IPS-20b (cell line): Measurements from ENCODE around the gene TCF12.

ENCODE experiments used
- H3K27ac ChIP-seq: one replicate; pipeline ENCODE4 v1.5.1; 2013; ENCODE audit warnings: low read length
- H3K27me3 ChIP-seq: 2 replicates; pipeline ENCODE4 v1.6.1; 2013; ENCODE audit warnings: mild to moderate bottlenecking, low read length, inconsistent platforms; ENCODE audit not compliant: insufficient read depth
- H3K36me3 ChIP-seq: 2 replicates; pipeline ENCODE4 v1.6.1; 2013; ENCODE audit warnings: low read depth, mild to moderate bottlenecking, inconsistent platforms, low read length, moderate library complexity; ENCODE audit not compliant: insufficient read depth
- H3K4me1 ChIP-seq: 2 replicates; pipeline ENCODE4 v1.6.1; 2013; ENCODE audit warnings: mild to moderate bottlenecking, control low read depth, inconsistent platforms, low read length, moderate library complexity; ENCODE audit not compliant: insufficient read depth
- H3K4me3 ChIP-seq: 2 replicates; pipeline ENCODE4 v1.5.1; 2013; ENCODE audit warnings: mild to moderate bottlenecking, low read length, inconsistent platforms
- H3K9ac ChIP-seq: 2 replicates; pipeline ENCODE4 v1.6.1; 2013; ENCODE audit warnings: low read depth, mild to moderate bottlenecking, inconsistent platforms, low read length, moderate library complexity
- H3K9me3 ChIP-seq: 2 replicates; pipeline ENCODE4 v1.6.1; 2013; ENCODE audit warnings: mild to moderate bottlenecking, low read depth, low read length, inconsistent platforms; ENCODE audit not compliant: insufficient read depth

Gene TCF12

DNA sequence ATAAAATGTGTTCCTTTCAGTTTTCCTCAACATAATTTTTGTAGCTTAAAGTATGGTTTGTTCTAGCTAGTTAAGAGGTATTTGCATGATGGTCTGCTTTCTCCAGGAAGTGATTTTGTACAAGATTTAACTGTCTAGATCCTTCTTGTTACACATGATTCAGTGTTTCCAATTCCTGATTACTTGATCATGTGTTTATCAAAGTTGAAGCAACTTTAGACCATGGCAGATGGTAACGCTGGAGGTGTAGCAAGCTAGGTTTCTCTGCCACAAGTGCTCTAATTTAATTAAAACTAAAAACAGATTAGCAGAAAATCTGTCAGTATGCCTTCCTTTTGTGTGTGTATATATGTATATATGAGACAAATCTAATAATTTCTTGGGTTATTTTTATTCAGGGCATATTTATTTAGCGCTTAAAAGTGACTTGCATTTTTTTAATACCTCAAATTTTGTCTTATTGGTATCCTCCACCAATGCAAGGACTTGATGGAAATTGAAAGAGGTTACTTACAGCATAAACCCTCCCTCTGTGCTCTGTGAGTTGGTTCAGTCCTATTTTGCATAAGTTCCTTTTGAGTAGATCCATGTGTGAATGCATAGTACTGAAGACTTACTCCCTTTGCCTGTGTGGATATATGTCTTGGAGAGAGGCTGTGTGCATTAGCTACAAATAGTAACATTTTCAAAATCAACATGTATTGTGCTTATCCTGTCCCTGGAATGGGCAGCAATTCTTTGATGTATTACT is 300.6 kb downstream of the TCF12 start:
- Histone ChIP-seq H3K4me3 (peak overlapping the region; percentile 64), H3K36me3 (no peaks in the 10 kb centered on the region), H3K9ac (peak overlapping the region; percentile 50; the same call in 1 of the 2 replicates), H3K27me3 (no peaks in the 10 kb centered on the region), H3K4me1 (peaks cover 39% of the 10 kb centered on the region), H3K27ac (peak overlapping the region; percentile 57), H3K9me3 (no peaks in the 10 kb centered on the region)

DNA sequence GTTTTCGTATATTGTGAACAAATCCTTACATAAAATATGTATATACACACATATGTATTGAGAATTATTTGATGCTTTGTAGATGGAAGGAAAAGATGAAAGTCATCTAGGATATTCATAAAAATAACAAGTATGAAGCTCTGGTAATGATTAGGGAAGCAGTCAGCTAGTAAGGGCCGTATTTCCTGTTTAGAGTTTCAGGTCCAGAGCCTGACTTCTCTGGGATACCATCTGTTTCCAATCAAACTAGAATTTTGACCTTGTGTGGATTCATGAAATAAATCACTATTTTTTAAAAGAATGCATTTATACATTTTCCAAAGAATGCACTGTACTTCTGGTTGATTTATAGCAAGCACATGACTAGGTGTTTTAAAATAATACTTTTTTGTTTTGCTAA is 301.8 kb downstream of the TCF12 start:
- H3K9ac ChIP-seq: peak overlapping the region; percentile 56; the same call in 1 of the 2 replicates
- no peaks in the 10 kb centered on the region for H3K9me3 ChIP-seq
- H3K4me3 ChIP-seq: peak overlapping the region; percentile 54
- no peak overlapping the region for H3K27ac ChIP-seq
- H3K36me3 ChIP-seq: no peaks in the 10 kb centered on the region
- peaks cover 33% of the 10 kb centered on the region for H3K4me1 ChIP-seq
- no peaks in the 10 kb centered on the region for H3K27me3 ChIP-seq

DNA sequence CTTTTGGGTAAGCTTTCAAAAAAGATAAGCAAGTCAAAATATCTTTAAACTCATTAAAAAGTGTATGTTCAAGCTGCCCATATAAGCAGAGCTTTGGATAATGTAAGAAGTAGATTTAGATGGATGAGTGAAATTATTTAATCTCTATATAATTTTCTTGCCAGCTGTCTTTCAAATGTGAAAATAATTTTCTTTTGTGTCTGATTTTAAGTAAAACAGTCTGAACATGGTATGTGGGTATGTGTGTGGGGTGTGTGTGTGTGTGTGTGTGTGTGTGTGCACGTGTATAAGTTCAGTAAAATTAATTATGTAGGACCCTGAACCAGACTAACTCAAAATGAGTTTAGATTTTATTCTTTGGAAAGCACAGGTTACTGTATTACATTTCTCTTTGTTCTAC is 302.7 kb downstream of the TCF12 start:
- Histone ChIP-seq H3K36me3 (no peaks in the 10 kb centered on the region), H3K9ac (peak overlapping the region; percentile 56; the same call in 1 of the 2 replicates), H3K27ac (peak overlapping the region; percentile 55), H3K4me3 (peak overlapping the region; percentile 54), H3K9me3 (no peaks in the 10 kb centered on the region), H3K4me1 (peaks cover 28% of the 10 kb centered on the region), H3K27me3 (no peaks in the 10 kb centered on the region)

DNA sequence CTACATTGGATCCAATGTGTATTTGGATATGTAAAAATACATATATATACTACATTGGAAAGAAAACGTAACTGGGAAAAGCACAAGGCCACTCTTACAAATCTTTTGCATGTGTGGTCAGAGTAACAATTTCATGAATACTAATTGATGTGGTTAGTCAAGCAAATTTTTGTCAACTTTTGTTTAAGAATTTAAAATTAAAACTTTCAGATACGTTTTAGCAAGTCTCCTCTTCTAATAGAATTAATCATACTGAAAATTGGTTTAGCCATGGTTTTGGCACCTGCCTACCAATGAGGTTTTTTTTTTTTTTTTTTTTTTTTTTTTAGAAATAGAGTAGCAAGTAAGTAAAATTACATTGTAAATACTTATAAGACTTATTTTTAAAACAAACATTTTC is 304.9 kb downstream of the TCF12 start:
- H3K9me3 ChIP-seq: no peaks in the 10 kb centered on the region
- no peaks in the 10 kb centered on the region for H3K27me3 ChIP-seq
- H3K4me1 ChIP-seq: peaks cover 17% of the 10 kb centered on the region
- no peak overlapping the region for H3K4me3 ChIP-seq
- H3K9ac ChIP-seq: no peak overlapping the region
- no peaks in the 10 kb centered on the region for H3K36me3 ChIP-seq
- H3K27ac ChIP-seq: no peak overlapping the region

DNA sequence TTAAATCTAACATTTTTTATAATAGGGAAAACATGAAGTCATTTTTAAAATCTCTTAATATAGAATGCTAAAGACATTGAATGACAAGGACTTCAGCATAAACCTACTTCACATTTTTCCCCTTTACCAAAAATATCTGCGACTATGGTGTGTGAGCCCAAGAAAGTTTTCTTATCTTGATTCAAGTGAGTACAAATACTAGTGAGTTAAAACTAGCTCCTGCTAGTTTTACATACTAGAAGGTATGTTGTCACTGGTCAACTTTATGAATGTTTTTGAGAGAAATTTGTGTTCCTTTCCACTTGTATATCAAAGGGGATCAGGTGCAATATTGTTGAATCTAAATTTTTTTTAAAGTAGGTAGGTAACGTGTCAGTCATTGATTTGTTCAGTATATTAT is 305.4 kb downstream of the TCF12 start:
- H3K36me3 ChIP-seq: no peaks in the 10 kb centered on the region
- H3K9ac ChIP-seq: no peak overlapping the region
- no peaks in the 10 kb centered on the region for H3K9me3 ChIP-seq
- no peaks in the 10 kb centered on the region for H3K27me3 ChIP-seq
- peaks cover 12% of the 10 kb centered on the region for H3K4me1 ChIP-seq
- no peak overlapping the region for H3K4me3 ChIP-seq
- H3K27ac ChIP-seq: no peak overlapping the region

DNA sequence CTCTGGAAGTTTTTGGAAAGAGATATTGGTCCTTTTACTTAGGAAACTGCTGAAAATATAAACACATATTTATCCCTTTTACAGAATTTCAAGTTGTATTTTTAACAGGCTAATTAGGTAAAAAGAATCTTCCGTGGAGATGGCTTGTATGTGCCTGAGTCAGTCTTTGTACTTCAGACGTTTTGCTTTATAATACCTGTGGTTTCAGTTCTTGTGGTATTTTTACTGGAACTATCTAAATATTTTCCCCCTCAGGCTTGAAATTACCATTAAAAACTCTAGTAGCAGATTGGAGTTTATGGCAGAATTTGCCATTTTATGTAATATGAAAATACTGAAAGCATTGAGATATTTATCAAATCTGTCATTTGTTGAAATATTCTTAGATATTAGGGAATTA is 306.2 kb downstream of the TCF12 start:
- Histone ChIP-seq H3K36me3 (no peaks in the 10 kb centered on the region), H3K4me1 (peaks cover 10% of the 10 kb centered on the region; the same call in 1 of the 2 replicates), H3K4me3 (no peak overlapping the region), H3K27me3 (no peaks in the 10 kb centered on the region), H3K9ac (no peak overlapping the region; the same call in 1 of the 2 replicates), H3K27ac (no peak overlapping the region), H3K9me3 (no peaks in the 10 kb centered on the region)

DNA sequence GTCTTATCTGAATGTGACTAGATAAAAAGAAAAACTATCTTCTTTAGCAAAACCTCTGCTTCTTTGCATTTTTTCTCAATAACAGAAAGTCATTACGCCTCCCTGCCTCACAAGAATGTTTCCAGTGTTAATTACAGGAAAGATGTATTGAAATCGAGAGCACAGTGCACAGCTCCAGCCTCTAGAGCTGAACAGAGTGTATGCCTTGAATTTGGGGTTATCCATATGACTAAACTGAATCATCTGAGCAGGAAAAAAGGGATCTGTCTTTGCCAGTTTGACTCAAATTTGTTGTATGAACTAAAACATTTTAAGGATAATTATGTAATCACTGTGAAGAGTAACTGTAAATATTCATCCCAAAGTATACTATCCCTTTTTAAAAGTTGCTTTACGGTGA is 308.7 kb downstream of the TCF12 start:
- no peak overlapping the region for H3K9ac ChIP-seq
- no peak overlapping the region for H3K4me3 ChIP-seq
- no peaks in the 10 kb centered on the region for H3K9me3 ChIP-seq
- peaks cover 6% of the 10 kb centered on the region; the same call in 1 of the 2 replicates for H3K36me3 ChIP-seq
- peaks cover 3% of the 10 kb centered on the region; the same call in 1 of the 2 replicates for H3K4me1 ChIP-seq
- H3K27me3 ChIP-seq: no peaks in the 10 kb centered on the region
- no peak overlapping the region for H3K27ac ChIP-seq

DNA sequence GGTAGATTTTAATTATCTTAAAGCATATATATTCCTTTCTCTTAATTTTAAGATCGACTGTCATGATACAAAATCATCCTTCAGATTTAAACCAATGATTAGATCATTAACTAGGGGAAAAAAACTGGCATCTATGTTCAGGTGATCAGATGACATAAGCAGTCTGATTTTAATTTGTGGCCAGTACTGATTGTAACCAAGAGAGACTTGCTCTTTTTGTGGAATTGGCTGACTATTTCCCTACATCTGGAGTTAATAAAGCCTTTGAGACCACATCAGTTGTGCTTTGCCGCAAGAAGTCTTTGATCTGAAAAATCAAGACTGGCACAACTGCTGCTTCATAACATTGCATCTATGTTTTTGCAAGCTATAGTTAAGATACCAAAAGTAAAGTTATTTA is 309.5 kb downstream of the TCF12 start:
- Histone ChIP-seq H3K36me3 (peaks cover 11% of the 10 kb centered on the region; the same call in 1 of the 2 replicates), H3K9me3 (no peaks in the 10 kb centered on the region), H3K27me3 (no peaks in the 10 kb centered on the region), H3K27ac (no peak overlapping the region), H3K4me3 (no peak overlapping the region), H3K4me1 (peaks cover 3% of the 10 kb centered on the region; the same call in 1 of the 2 replicates), H3K9ac (no peak overlapping the region)

DNA sequence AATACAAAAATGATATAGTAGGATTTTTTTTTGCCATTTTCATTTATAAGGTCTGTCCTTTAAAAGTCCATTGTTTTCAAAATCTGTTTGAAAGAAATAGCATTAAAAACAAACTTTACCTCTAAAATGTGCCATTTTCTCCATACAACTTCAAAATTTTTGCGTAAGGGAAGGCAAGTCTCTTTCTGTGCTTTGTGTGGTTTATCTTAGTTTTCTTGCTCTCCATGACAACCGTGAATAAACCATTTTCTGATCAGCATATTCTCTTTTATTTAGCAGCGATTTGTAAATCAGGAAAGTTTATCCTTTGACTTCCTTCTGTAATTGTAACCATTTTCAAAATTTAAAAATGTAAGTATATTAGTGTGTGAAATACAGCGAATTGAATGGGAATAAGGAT is 310.0 kb downstream of the TCF12 start:
- Histone ChIP-seq H3K36me3 (peaks cover 14% of the 10 kb centered on the region; the same call in 1 of the 2 replicates), H3K4me1 (peaks cover 3% of the 10 kb centered on the region; the same call in 1 of the 2 replicates), H3K9ac (no peak overlapping the region), H3K27me3 (no peaks in the 10 kb centered on the region), H3K27ac (no peak overlapping the region), H3K4me3 (no peak overlapping the region), H3K9me3 (no peaks in the 10 kb centered on the region)

DNA sequence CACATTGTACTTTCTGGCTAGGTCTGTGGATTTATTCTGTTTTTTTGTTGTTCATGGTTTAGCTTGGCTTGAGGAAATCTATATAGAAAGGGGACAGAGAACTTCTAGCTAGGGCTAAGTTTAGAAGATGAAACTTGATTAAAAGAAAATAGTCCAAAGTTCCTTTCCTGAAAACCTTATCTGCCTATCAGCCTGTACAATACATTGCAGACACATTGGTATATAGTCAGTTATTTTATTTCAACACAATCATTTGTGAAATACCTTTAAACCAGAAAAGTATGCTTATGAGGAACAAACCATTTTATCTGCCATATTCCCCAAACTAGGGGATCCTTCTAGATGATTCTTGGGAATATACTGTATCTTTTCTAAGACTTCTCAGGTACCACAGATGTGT is 310.6 kb downstream of the TCF12 start:
- H3K4me1 ChIP-seq: no peaks in the 10 kb centered on the region; the same call in 1 of the 2 replicates
- no peak overlapping the region for H3K4me3 ChIP-seq
- H3K9ac ChIP-seq: no peak overlapping the region
- H3K27me3 ChIP-seq: no peaks in the 10 kb centered on the region
- no peak overlapping the region for H3K27ac ChIP-seq
- H3K9me3 ChIP-seq: no peaks in the 10 kb centered on the region
- peaks cover 21% of the 10 kb centered on the region for H3K36me3 ChIP-seq

DNA sequence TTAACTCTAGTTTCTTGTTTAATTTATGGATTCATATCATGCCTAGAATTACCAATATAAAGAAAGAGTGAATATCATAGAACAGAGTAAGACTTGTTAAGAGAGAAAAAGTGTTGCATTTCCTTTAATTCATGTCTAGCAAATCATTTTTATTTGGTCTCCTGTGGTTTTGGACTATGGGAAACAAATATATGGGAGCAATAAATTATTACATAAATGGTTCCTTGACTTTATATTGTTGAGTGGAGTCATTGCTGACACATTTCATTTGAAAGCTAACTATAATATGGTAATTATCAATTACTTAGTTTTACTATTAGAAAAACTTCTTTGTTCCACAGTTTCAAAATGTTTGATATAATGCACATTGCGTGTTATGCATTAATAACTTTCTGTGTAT is 313.1 kb downstream of the TCF12 start:
- no peak overlapping the region for H3K27ac ChIP-seq
- no peaks in the 10 kb centered on the region for H3K9me3 ChIP-seq
- no peak overlapping the region for H3K9ac ChIP-seq
- no peak overlapping the region for H3K4me3 ChIP-seq
- peaks cover 15% of the 10 kb centered on the region; the same call in 1 of the 2 replicates for H3K4me1 ChIP-seq
- no peaks in the 10 kb centered on the region for H3K27me3 ChIP-seq
- peaks cover 38% of the 10 kb centered on the region for H3K36me3 ChIP-seq

DNA sequence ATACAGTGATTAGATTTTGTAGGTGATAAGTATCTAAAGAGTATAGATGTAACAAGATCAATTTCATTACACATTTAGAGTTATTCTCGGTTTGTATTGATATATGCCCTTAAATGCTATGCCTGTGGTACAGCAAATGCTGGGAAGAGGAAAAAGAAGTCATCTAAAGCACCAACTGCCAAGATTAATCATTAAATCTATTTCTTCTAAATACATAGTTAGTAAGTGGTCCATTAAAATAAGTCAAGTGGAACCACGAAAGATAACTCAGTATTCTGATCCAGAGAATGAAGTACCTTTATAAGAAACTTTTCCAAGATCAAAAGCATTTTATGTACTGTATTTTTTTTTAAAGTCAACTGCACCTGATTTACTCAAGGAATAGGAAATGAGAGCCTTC is 315.7 kb downstream of the TCF12 start:
- Histone ChIP-seq H3K36me3 (peaks cover 38% of the 10 kb centered on the region), H3K4me1 (peaks cover 28% of the 10 kb centered on the region; the same call in 1 of the 2 replicates), H3K4me3 (no peak overlapping the region), H3K27ac (no peak overlapping the region), H3K9me3 (no peaks in the 10 kb centered on the region), H3K27me3 (no peaks in the 10 kb centered on the region), H3K9ac (no peak overlapping the region)
